Testis (tissue), 3 donors: ENCODE measurements around the gene WDR53. TPM values are rescaled to one million over a fixed set of nuclear protein-coding genes. Genes with fewer than 3 reads are reported as not detected.
"Not testable (repeated sequence)": the region's sequence is repeated elsewhere in the genome, so short reads cannot be mapped to it uniquely, and the experiment has no call there.

Source experiments
- DNase-seq: peaks from one replicate; pipeline ENCODE4 v3.0.0-alpha.2; 2019
- H3K27ac ChIP-seq, 2 donors: fragments of 200-600 bp; sonication (generic); one replicate each; pipeline ENCODE4 v1.5.1; 2019
- H3K27me3 ChIP-seq: fragments of 200-600 bp; sonication (generic); one replicate; pipeline ENCODE4 v1.5.1; 2019
- H3K36me3 ChIP-seq: fragments of 200-600 bp; sonication (generic); one replicate; pipeline ENCODE4 v1.5.1; 2017; ENCODE audit warnings: low read depth; ENCODE audit errors: missing control alignments
- H3K4me1 ChIP-seq: fragments of 200-600 bp; sonication (generic); one replicate; pipeline ENCODE4 v1.5.1; 2019
- H3K4me3 ChIP-seq, 2 donors: fragments of 200-600 bp; sonication (generic); one replicate each; pipeline ENCODE4 v1.5.1; 2017 to 2019
- H3K9me3 ChIP-seq: fragments of 200-600 bp; sonication (generic); one replicate; pipeline ENCODE4 v1.5.1; 2017
- CTCF ChIP-seq, 3 experiments: fragments of 450-650 bp in 2 of 3; fragments of 200-600 bp in 1 of 3; sonication (generic) in 1 of 3; IDR thresholded peaks; one replicate each; pipeline ENCODE4 v1.5.1; 2016 to 2019; ENCODE audit warnings: antibody characterized with exemption in 3 of 3, mild to moderate bottlenecking in 2 of 3, moderate library complexity in 1 of 3
- POLR2A ChIP-seq: fragments of 450-650 bp; IDR thresholded peaks from one replicate; pipeline ENCODE4 v1.6.1; 2017; ENCODE audit warnings: antibody characterized with exemption, mild to moderate bottlenecking, moderate library complexity
- WGBS, 2 donors: methylation state at CpG; one replicate each; pipeline ENCODE4 v1.1.5; 2018; 5-methylcytosine and 5-hydroxymethylcytosine counted together
- intact Hi-C: fragments of 100-400 bp; cut with DNase I; formaldehyde crosslinking; loops from one replicate; pipeline ENCODE4 v1.15.1; 2023; ENCODE audit warnings: low total_unique reads
- polyA plus RNA-seq: library from polyadenylated mRNA; stranded (reverse); fragments of 350-450 nt; fragmentation: Illumina TruSeq; extraction: RNeasy Lipid Tissue Mini Kit (QIAGEN cat#74804); gene quantifications from one replicate; pipeline ENCODE4 v1.2.3, GENCODE V29; 2014; ENCODE audit warnings: low read depth, low replicate concordance; ENCODE audit not compliant: insufficient read depth
- total RNA-seq, 2 donors: library from RNA; depleted of rRNA; stranded (reverse); fragments of >200 nt; gene quantifications; one replicate each; pipeline ENCODE4 v1.2.3, GENCODE V29; 2016

Gene WDR53
- total and polyA plus RNA-seq, 3 donors from 2014 or later, result 25.8 to 140 (median 38.6) TPM

DNA sequence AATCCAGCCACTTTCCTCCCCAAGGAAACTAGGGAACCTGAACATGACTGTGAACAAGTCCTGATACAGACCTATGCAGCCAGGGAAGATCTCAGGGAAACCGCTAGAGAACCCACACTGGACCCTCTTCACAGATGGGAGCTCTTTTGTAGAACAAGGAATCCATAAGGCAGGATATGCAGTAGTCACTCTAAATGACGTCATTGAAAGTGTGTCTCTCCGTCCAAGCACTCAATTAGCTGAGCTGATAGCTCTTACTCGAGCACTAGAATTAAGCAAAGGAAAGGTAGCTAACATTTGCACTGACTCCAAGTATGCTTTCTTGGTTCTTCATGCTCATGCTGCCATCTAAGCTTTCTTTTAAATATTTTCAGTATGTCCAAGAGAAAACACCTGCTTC lies 43.2 kb downstream of the WDR53 start:
- Histone ChIP-seq H3K4me3 (no peak overlapping the region), H3K36me3 (no peaks in the 10 kb centered on the region), H3K9me3 (no peaks in the 10 kb centered on the region), H3K27me3 (no peaks in the 10 kb centered on the region), H3K4me1 (no peaks in the 10 kb centered on the region), H3K27ac (no peak overlapping the region)
- DNase-seq, result no peak
- intact Hi-C loops, result no loop called here
- TF ChIP-seq CTCF (IDR thresholded peaks at IDR 0.05) (no peak), POLR2A (no peak)
- 87 to 90% methylated on average over 4 of the region's 4 CpGs for WGBS, 2 donors

DNA sequence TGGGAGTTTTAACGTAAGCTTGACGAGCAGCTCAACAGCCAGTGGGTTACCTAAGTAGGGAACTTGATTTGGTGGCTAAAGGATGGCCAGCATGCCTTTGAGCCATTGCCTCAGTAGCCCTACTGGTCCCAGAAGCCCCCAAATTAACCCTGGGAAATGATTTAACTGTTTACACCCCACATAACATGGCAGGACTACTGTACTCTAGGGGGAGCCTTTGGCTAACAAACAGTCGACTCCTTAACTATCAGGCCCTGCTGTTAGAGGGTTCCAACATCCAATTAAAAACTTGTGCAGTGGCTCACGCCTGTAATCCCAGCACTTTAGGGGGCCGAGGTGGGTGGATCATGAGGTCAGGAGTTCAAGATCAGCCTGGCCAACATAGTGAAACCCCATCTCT lies 43.8 kb downstream of the WDR53 start:
- no peak overlapping the region for H3K4me3 ChIP-seq
- TF ChIP-seq CTCF (IDR thresholded peaks at IDR 0.05), result no peak
- TF ChIP-seq POLR2A, result no peak
- H3K9me3 ChIP-seq, result no peaks in the 10 kb centered on the region
- intact Hi-C loops, result no loop called here
- no peaks in the 10 kb centered on the region for H3K27me3 ChIP-seq
- no peak for DNase-seq
- H3K36me3 ChIP-seq, result no peaks in the 10 kb centered on the region
- 71% methylated on average over 5 of the region's 5 CpGs for WGBS, 2 donors
- no peaks in the 10 kb centered on the region for H3K4me1 ChIP-seq
- H3K27ac ChIP-seq, result no peak overlapping the region

DNA sequence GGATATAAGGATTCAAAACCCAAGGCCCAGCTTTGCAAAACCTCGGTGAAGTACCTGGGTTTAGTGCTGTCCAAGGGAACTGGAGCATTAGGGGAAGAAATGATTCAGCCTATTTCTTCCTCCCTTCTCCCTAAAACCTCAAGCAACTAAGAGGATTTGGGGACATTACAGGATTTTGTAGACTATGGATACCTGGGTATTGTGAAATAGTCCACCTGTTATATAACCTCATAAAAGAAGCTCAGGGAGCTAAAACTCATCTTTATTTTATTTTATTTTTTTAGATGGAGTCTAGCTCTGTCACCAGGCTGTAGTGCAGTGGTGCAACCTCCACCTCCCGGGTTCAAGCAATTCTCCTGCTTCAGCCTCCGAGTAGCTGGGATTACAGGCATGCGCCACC lies 44.5 kb downstream of the WDR53 start:
- DNase-seq, result no peak
- intact Hi-C loops, result no loop called here

GRCh38 chr3:196521291-196521690 lies 47.1 kb downstream of the WDR53 start:
- H3K27me3 ChIP-seq, intact Hi-C loops, H3K4me1 ChIP-seq, H3K4me3 ChIP-seq, DNase-seq, H3K27ac ChIP-seq, H3K36me3 ChIP-seq, H3K9me3 ChIP-seq: not testable (repeated sequence)
- WGBS, 2 donors, result 68 to 74% methylated on average over 12 of the region's 12 CpGs

More for the DNA sequence above, 44.5 kb downstream of the WDR53 start:
- H3K27me3 ChIP-seq, result no peaks in the 10 kb centered on the region
- H3K27ac ChIP-seq, result no peak overlapping the region
- H3K9me3 ChIP-seq, result peaks cover 5% of the 10 kb centered on the region
- no peaks in the 10 kb centered on the region for H3K36me3 ChIP-seq
- no peaks in the 10 kb centered on the region for H3K4me1 ChIP-seq
- no peak overlapping the region for H3K4me3 ChIP-seq
- TF ChIP-seq POLR2A, result no peak
- TF ChIP-seq CTCF (IDR thresholded peaks at IDR 0.05), result no peak
- 94 to 98% methylated on average over 4 of the region's 4 CpGs for WGBS, 2 donors

- 77 to 86% methylated on average over 5 of the region's 5 CpGs for WGBS, 2 donors
- Histone ChIP-seq H3K9me3 (peaks cover 5% of the 10 kb centered on the region), H3K27me3 (no peaks in the 10 kb centered on the region), H3K27ac (no peak overlapping the region), H3K4me1 (no peaks in the 10 kb centered on the region), H3K36me3 (no peaks in the 10 kb centered on the region), H3K4me3 (no peak overlapping the region)
- intact Hi-C loops, result loop anchor here (10.0 kb wide), 1 partner anchor 265 kb away; no protein-coding TSS in a partner anchor
- DNase-seq, result no peak
- no peak for TF ChIP-seq CTCF (IDR thresholded peaks at IDR 0.05)
- TF ChIP-seq POLR2A, result no peak
Observed at GRCh38 chr3:196519718-196520082, 48.7 kb downstream of the WDR53 start.
